Loucy (cell line): Measurements from ENCODE around the gene TARBP2.
A peak's percentile ranks its signal among the peaks of the same experiment; 100 is the strongest.

Experiments used
- H2AFZ ChIP-seq: fragments of 200-600 bp; sonication (generic); 2 replicates; pipeline ENCODE4 v1.6.0; 2016; ENCODE audit warnings: antibody characterized with exemption, mild to moderate bottlenecking, low read length, moderate library complexity
- H3F3A ChIP-seq: fragments of 200-600 bp; 2 replicates; pipeline ENCODE4 v1.6.0; 2016; ENCODE audit warnings: antibody characterized with exemption, low read depth, mild to moderate bottlenecking
- H3K27me3 ChIP-seq: fragments of 200-600 bp; sonication (generic); 2 replicates; pipeline ENCODE4 v1.6.1; 2014; ENCODE audit warnings: low read length, mild to moderate bottlenecking; ENCODE audit not compliant: insufficient read depth, poor library complexity, severe bottlenecking
- H3K36me3 ChIP-seq: fragments of 200-600 bp; sonication (generic); 2 replicates; pipeline ENCODE4 v1.6.1; 2016; ENCODE audit warnings: low read length; ENCODE audit not compliant: insufficient read depth
- H3K4me1 ChIP-seq: fragments of 200-600 bp; sonication (generic); 2 replicates; pipeline ENCODE4 v1.5.1; 2014; ENCODE audit warnings: low read length, mild to moderate bottlenecking; ENCODE audit not compliant: insufficient read depth, poor library complexity, severe bottlenecking
- H3K4me2 ChIP-seq: fragments of 200-600 bp; sonication (generic); 2 replicates; pipeline ENCODE4 v1.6.0; 2014; ENCODE audit warnings: antibody characterized with exemption, low read length, low read depth, mild to moderate bottlenecking; ENCODE audit not compliant: poor library complexity, severe bottlenecking
- H3K4me3 ChIP-seq: fragments of 200-600 bp; sonication (generic); 2 replicates; pipeline ENCODE4 v1.5.1; 2014; ENCODE audit warnings: low read length, mild to moderate bottlenecking, mixed read lengths; ENCODE audit not compliant: poor library complexity, severe bottlenecking
- H3K79me2 ChIP-seq: fragments of 200-600 bp; sonication (generic); 2 replicates; pipeline ENCODE4 v1.6.1; 2014; ENCODE audit warnings: low read length; ENCODE audit not compliant: insufficient read depth
- H3K9ac ChIP-seq: fragments of 200-600 bp; sonication (generic); 2 replicates; pipeline ENCODE4 v1.6.0; 2014; ENCODE audit warnings: mild to moderate bottlenecking, low read depth, low read length, moderate library complexity; ENCODE audit not compliant: poor library complexity, severe bottlenecking
- H3K9me2 ChIP-seq: fragments of 200-600 bp; sonication (generic); replicated peaks from 2 replicates; pipeline ENCODE4 v1.6.1; 2016; ENCODE audit warnings: low read depth, low read length, mixed read lengths
- H3K9me3 ChIP-seq: fragments of 200-600 bp; sonication (generic); 2 replicates; pipeline ENCODE4 v1.6.1; 2014; ENCODE audit warnings: mild to moderate bottlenecking, antibody characterized with exemption, low read length, low read depth; ENCODE audit not compliant: insufficient read depth
- H4K20me1 ChIP-seq: fragments of 200-600 bp; sonication (generic); 2 replicates; pipeline ENCODE4 v1.6.0; 2014; ENCODE audit warnings: antibody characterized with exemption, low read length, mild to moderate bottlenecking; ENCODE audit not compliant: insufficient read depth, poor library complexity, severe bottlenecking
- CTCF ChIP-seq: fragments of 200-600 bp; sonication (generic); conservative IDR thresholded peaks from 2 replicates; pipeline ENCODE4 v1.5.1; 2014; ENCODE audit warnings: mild to moderate bottlenecking, antibody characterized with exemption, low read length
- EZH2phosphoT487 ChIP-seq: fragments of 200-600 bp; IDR thresholded peaks from 2 replicates; pipeline ENCODE4 v1.6.1; 2018; ENCODE audit warnings: antibody characterized with exemption, mild to moderate bottlenecking, moderate library complexity, borderline replicate concordance

The TARBP2 gene

GRCh38 chr12:53506881-53507602 lies 6.0 kb downstream of the TARBP2 start, which contains the start of gene NPFF:
TSS of gene NPFF (minus strand) at chr12:53507484. CDS start at chr12:53507474, 10 bp downstream.
- no peak within 1 kb of the TSS for H3K4me3 ChIP-seq
- H3K36me3 ChIP-seq, result peaks cover 3% of the 10 kb centered on the region; the same call in 1 of the 2 replicates
- H4K20me1 ChIP-seq, result no peaks in the 10 kb centered on the region
- no peak within 1 kb of the TSS for H3K9ac ChIP-seq
- H3K4me2 ChIP-seq, result no peak within 1 kb of the TSS
- H3K4me1 ChIP-seq, result peaks cover 12% of the 10 kb centered on the region
- H3K79me2 ChIP-seq, result peaks cover 17% of the 10 kb centered on the region
- no peaks in the 10 kb centered on the region for H3K9me3 ChIP-seq
- no peaks in the 10 kb centered on the region for H3K27me3 ChIP-seq
- H3F3A ChIP-seq, result no peaks in the 10 kb centered on the region
- H2AFZ ChIP-seq, result no peak within 1 kb of the TSS
- TF ChIP-seq EZH2phosphoT487 (no peak), CTCF (no peak)
- no peaks in the 10 kb centered on the region for H3K9me2 ChIP-seq

GRCh38 chr12:53507603-53507885 lies 6.5 kb downstream of the TARBP2 start:
- Histone ChIP-seq H3K4me1 (peaks cover 7% of the 10 kb centered on the region), H3K79me2 (peaks cover 12% of the 10 kb centered on the region; the same call in 1 of the 2 replicates), H3K27me3 (no peaks in the 10 kb centered on the region), H3K4me2 (no peak overlapping the region), H3K4me3 (no peak overlapping the region), H4K20me1 (no peaks in the 10 kb centered on the region), H3K36me3 (peaks cover 5% of the 10 kb centered on the region; the same call in 1 of the 2 replicates), H3K9me3 (no peaks in the 10 kb centered on the region), H3K9ac (no peak overlapping the region), H3K9me2 (no peaks in the 10 kb centered on the region), H3F3A (no peaks in the 10 kb centered on the region), H2AFZ (no peak overlapping the region)
- TF ChIP-seq CTCF (no peak), EZH2phosphoT487 (no peak)

DNA sequence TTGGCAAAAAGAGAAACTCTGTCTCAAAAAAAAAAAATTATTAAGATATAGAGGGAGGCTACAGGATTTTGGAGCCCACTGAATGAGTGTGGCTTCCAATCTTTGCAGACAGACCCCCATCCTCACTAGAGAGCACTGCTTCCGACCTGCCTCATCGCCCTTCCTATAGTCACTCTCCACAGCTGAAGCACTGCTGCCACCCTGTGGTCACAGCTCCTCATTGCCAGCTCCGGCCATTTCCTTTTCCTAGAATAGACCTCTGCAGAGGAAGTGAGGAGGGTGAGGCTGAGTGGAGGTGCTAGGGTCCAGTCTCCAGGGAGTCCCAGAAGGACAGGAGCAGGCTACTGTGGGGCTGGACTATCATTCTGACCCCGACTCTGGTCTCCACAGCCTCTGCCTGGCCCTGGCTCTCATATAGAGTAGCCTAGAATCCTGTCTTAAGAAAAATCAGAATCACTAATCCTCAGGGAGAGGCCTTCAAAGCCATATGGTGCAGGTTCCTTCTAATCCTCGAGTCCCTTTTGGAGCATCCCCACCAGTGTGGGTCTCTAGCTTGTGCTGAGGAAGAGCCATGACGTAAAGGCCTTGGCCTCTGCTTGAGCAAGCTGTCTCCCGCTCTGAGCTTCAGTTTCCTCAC lies 7.6 kb downstream of the TARBP2 start:
- H3K9ac ChIP-seq, result no peak overlapping the region
- 0 out of 2 replicates have a peak, but pooled peaks cover 3% of the 10 kb centered on the region for H3K79me2 ChIP-seq
- TF ChIP-seq EZH2phosphoT487 (no peak), CTCF (peak; percentile 93)
- H4K20me1 ChIP-seq, result no peaks in the 10 kb centered on the region
- peaks cover 4% of the 10 kb centered on the region for H3K4me1 ChIP-seq
- no peaks in the 10 kb centered on the region for H3F3A ChIP-seq
- H3K4me2 ChIP-seq, result no peak overlapping the region
- H2AFZ ChIP-seq, result no peak overlapping the region
- no peak overlapping the region for H3K4me3 ChIP-seq
- H3K27me3 ChIP-seq, result no peaks in the 10 kb centered on the region
- peaks cover 15% of the 10 kb centered on the region; the same call in 1 of the 2 replicates for H3K36me3 ChIP-seq
- no peaks in the 10 kb centered on the region for H3K9me2 ChIP-seq
- H3K9me3 ChIP-seq, result no peaks in the 10 kb centered on the region
